ENCODE data around the gene KIAA0319L. TPM values are rescaled to one million over a fixed set of nuclear protein-coding genes. Genes with fewer than 3 reads are reported as not detected.

KIAA0319L gene
- total and polyA plus RNA-seq, 4 donors = 27.0 to 107 (median 27.9) TPM

DNA sequence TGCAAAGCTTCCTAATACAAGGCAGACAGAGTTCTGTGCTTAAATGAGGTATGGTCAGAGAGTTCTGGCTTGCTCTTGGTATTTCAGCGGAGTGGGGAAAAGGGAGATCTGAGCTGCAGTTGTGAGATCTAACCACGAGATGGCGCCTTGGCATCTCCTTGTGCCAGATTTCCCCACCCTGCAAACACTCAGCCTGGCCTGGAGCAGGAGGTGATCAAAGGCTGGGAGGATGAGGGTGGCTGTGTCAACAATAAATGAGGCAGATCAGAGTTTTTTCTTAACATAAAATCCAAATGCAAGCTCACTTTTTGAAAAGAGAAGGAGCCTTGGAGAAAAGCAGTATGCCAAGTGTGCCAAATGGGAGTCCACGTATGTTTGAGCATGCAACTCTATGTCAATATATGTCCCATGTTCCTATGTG lies 11.8 kb upstream of the KIAA0319L start:
- H3K27ac ChIP-seq (ENCODE audit: low read depth in 1 of 2, low read length in 2 of 2) = no peak overlapping the region
- WGBS = 16% methylated on average over 4 of the region's 4 CpGs

GRCh38 chr1:35567947-35568558 lies 10.8 kb upstream of the KIAA0319L start:
- no peak overlapping the region for H3K4me3 ChIP-seq (ENCODE audit: low read depth in 1 of 3, low read length in 3 of 3)
- no peak overlapping the region for H3K9ac ChIP-seq (ENCODE audit: low read depth in 1 of 2, low read length in 2 of 2)
- WGBS = 74% methylated on average over 9 of the region's 9 CpGs
- peaks cover 0 to 6% (median 3%) of the 10 kb centered on the region in 4 donors for H3K27me3 ChIP-seq (ENCODE audit: control insufficient read depth in 4 of 4, insufficient read depth in 4 of 4, low read length in 3 of 4)
- no peak for DNase-seq (ENCODE audit: low spot score)
- no peak overlapping the region for H3K27ac ChIP-seq (ENCODE audit: low read depth in 1 of 2, low read length in 2 of 2)
- peaks cover 0 to 4% (median 2%) of the 10 kb centered on the region in 4 donors for H3K36me3 ChIP-seq (ENCODE audit: control insufficient read depth in 4 of 4, insufficient read depth in 3 of 4, low read depth in 1 of 4, low read length in 3 of 4)
- peaks cover 0 to 2% (median under 1%) of the 10 kb centered on the region in 4 donors for H3K4me1 ChIP-seq (ENCODE audit: control insufficient read depth in 4 of 4, insufficient read depth in 4 of 4, low read length in 3 of 4)
- TF ChIP-seq EGR1 (IDR thresholded peaks at IDR 0.05; ENCODE audit: low read depth in 2 of 2) (no peak), NR2F2 (IDR thresholded peaks at IDR 0.05) (no peak), RAD21 (IDR thresholded peaks at IDR 0.05) (no peak), GABPA (IDR thresholded peaks at IDR 0.05 in 1 of 2, conservative IDR thresholded peaks at IDR 0.05 in 1 of 2) (no peak), ZBTB33 (IDR thresholded peaks at IDR 0.05) (no peak), REST (IDR thresholded peaks at IDR 0.05) (no peak), ATF3 (IDR thresholded peaks at IDR 0.05) (no peak), FOXA1 (IDR thresholded peaks at IDR 0.05) (no peak), RXRA (IDR thresholded peaks at IDR 0.05) (no peak), YY1 (IDR thresholded peaks at IDR 0.05) (no peak), HNF4G (IDR thresholded peaks at IDR 0.05) (no peak), HNF4A (conservative IDR thresholded peaks at IDR 0.05) (no peak), MAX (IDR thresholded peaks at IDR 0.05) (no peak), JUND (IDR thresholded peaks at IDR 0.05) (no peak), SP1 (IDR thresholded peaks at IDR 0.05) (no peak), FOXA2 (IDR thresholded peaks at IDR 0.05) (no peak), TAF1 (conservative IDR thresholded peaks at IDR 0.05) (no peak)
- TF ChIP-seq, protein P1, sequence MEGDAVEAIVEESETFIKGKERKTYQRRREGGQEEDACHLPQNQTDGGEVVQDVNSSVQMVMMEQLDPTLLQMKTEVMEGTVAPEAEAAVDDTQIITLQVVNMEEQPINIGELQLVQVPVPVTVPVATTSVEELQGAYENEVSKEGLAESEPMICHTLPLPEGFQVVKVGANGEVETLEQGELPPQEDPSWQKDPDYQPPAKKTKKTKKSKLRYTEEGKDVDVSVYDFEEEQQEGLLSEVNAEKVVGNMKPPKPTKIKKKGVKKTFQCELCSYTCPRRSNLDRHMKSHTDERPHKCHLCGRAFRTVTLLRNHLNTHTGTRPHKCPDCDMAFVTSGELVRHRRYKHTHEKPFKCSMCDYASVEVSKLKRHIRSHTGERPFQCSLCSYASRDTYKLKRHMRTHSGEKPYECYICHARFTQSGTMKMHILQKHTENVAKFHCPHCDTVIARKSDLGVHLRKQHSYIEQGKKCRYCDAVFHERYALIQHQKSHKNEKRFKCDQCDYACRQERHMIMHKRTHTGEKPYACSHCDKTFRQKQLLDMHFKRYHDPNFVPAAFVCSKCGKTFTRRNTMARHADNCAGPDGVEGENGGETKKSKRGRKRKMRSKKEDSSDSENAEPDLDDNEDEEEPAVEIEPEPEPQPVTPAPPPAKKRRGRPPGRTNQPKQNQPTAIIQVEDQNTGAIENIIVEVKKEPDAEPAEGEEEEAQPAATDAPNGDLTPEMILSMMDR (IDR thresholded peaks at IDR 0.05; ENCODE audit: low read depth, low read length, missing input control) = no peak
- no peaks in the 10 kb centered on the region for H3K9me3 ChIP-seq (ENCODE audit: control insufficient read depth in 4 of 4, low read length in 3 of 4)

More for the DNA sequence above, 11.8 kb upstream of the KIAA0319L start:
- Histone ChIP-seq H3K27me3 (ENCODE audit: control insufficient read depth in 4 of 4, insufficient read depth in 4 of 4, low read length in 3 of 4) (peaks cover 0 to 6% (median 3%) of the 10 kb centered on the region in 4 donors), H3K4me1 (ENCODE audit: control insufficient read depth in 4 of 4, insufficient read depth in 4 of 4, low read length in 3 of 4) (peaks cover 0 to 7% (median 3%) of the 10 kb centered on the region in 4 donors), H3K9me3 (ENCODE audit: control insufficient read depth in 4 of 4, low read length in 3 of 4) (no peaks in the 10 kb centered on the region), H3K9ac (ENCODE audit: low read depth in 1 of 2, low read length in 2 of 2) (no peak overlapping the region), H3K36me3 (ENCODE audit: control insufficient read depth in 4 of 4, insufficient read depth in 3 of 4, low read depth in 1 of 4, low read length in 3 of 4) (peaks cover 0 to 3% (median 0%) of the 10 kb centered on the region in 4 donors), H3K4me3 (ENCODE audit: low read depth in 1 of 3, low read length in 3 of 3) (no peak overlapping the region)
- TF ChIP-seq HNF4G (IDR thresholded peaks at IDR 0.05) (no peak), YY1 (IDR thresholded peaks at IDR 0.05) (no peak), TAF1 (conservative IDR thresholded peaks at IDR 0.05) (no peak), ATF3 (IDR thresholded peaks at IDR 0.05) (no peak), RAD21 (IDR thresholded peaks at IDR 0.05) (peak; percentile 90 to 97), RXRA (IDR thresholded peaks at IDR 0.05) (no peak), GABPA (IDR thresholded peaks at IDR 0.05 in 1 of 2, conservative IDR thresholded peaks at IDR 0.05 in 1 of 2) (no peak), SP1 (IDR thresholded peaks at IDR 0.05) (no peak)
- TF ChIP-seq, protein P1 (IDR thresholded peaks at IDR 0.05; ENCODE audit: low read depth, low read length, missing input control) = peak; percentile 87
- DNase-seq (ENCODE audit: low spot score) = peak; percentile 71

All from liver (tissue), 9 donors.